Measurements from ENCODE around the gene GPR107.

The GPR107 gene

DNA sequence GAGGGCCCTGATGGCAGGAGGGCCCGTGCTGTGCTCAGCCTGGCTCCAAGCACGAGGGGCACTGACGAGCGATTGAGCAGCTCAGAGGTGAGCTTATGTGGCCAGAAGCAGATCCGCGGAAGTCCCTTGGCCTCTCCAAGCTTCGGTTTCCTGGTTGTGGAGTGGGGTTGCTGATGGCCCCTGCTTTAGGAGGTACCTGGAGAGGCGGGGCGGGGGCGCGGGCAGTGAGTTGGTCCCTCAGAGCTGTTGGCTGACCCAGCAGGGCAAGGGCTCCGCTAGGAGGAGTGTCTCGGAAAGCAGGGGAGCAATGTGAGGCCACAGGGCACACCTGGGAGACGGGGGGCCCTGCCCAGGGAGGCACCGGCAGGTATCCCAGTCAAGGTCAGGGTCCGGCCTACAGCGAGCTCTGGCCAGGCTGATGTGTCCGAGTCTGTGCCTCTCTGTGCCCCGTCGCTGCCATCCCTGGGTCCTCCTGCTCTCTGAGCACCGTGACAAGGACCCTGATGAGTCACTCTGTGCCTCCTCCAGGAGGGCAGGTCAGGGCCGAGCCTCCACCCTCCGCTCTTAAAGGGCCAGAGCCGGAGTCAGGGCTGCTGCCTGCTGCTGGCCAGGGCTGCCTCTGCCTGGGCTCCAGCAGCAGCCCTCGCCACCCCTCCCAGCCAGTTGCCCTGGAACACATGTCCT is 133.3 kb downstream of the GPR107 start:
- no peak for DNase-seq

DNA sequence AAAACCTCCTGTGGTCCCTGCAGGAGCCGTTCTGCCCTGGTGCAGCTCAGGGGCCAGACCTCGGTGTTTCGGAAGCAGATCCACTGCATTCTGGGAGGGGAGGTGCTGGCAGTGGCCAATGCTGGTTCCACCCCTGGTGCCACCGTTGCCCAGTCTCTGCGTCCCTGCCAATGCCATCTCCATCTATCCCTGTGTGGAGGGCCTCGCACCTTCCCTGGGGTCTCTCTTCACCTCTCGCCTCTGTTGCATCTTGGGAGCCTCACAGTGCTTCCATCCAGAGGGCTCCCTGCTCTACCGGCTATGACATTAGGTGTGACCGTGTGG is 133.8 kb downstream of the GPR107 start:
- DNase-seq: no peak

DNA sequence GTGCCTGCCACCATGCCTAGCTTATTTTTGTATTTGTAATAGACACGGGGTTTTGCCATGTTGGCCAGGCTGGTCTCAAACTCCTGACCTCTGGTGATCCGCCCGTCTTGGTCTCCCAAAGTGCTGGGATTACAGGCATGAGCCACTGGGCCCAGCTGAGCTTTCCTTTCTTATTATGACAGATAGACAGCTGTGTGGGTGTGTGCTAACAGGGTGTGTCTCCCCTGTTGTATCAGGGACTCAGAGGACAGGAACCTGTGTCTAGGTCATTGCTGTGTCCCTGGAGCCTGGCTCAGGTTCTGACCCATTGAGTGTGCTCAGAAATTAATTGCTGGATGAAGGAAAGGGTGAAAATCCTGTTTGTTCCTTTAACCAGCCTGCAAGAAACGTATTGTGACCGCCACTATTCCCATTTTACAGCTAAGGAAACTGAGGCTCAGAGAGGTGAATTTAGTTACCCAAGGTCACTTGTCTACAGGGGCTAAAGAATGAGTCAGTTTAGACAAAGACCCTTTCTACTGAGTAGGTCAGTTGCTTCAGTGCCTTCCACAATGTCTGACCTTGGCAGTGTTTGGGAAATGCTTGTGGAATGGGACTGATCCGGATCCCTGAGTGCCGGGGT is 135.3 kb downstream of the GPR107 start:
- DNase-seq: no peak

Measured in stimulated activated CD4-positive, alpha-beta T cell treated with anti-CD3 and anti-CD28 coated beads, Interleukin-4, amount 100 ng/mL, for 4 hours (primary cell).